ENCODE results near the gene HSPB3. TPM values are rescaled to one million over a fixed set of nuclear protein-coding genes. Genes with fewer than 3 reads are reported as not detected.

The HSPB3 gene
- total and polyA plus RNA-seq, 12 donors: 167 to 670 (median 350) TPM

GRCh38 chr5:54442271-54442670 lies 13.2 kb upstream of the HSPB3 start:
- DNase-seq (no peak), ATAC-seq (no peak)
- peaks cover 0 to 18% (median 14%) of the 10 kb centered on the region in 9 donors for H3K4me1 ChIP-seq
- H3K4me3 ChIP-seq: no peak overlapping the region
- WGBS, 2 donors: 14 to 26% methylated on average over 1 of the region's 1 CpG
- H3K36me3 ChIP-seq: no peaks in the 10 kb centered on the region
- TF ChIP-seq, protein P1, sequence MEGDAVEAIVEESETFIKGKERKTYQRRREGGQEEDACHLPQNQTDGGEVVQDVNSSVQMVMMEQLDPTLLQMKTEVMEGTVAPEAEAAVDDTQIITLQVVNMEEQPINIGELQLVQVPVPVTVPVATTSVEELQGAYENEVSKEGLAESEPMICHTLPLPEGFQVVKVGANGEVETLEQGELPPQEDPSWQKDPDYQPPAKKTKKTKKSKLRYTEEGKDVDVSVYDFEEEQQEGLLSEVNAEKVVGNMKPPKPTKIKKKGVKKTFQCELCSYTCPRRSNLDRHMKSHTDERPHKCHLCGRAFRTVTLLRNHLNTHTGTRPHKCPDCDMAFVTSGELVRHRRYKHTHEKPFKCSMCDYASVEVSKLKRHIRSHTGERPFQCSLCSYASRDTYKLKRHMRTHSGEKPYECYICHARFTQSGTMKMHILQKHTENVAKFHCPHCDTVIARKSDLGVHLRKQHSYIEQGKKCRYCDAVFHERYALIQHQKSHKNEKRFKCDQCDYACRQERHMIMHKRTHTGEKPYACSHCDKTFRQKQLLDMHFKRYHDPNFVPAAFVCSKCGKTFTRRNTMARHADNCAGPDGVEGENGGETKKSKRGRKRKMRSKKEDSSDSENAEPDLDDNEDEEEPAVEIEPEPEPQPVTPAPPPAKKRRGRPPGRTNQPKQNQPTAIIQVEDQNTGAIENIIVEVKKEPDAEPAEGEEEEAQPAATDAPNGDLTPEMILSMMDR (IDR thresholded peaks at IDR 0.05): no peak
- intact Hi-C loops (cut with DNase I): loop anchor here in 3 of 10 donors (5.0 kb wide), 2 partner anchors 45 to 50 kb away; no protein-coding TSS in a partner anchor
- no peaks in the 10 kb centered on the region for H3K9me3 ChIP-seq
- H3K27ac ChIP-seq: no peak overlapping the region
- no peaks in the 10 kb centered on the region for H3K27me3 ChIP-seq

DNA sequence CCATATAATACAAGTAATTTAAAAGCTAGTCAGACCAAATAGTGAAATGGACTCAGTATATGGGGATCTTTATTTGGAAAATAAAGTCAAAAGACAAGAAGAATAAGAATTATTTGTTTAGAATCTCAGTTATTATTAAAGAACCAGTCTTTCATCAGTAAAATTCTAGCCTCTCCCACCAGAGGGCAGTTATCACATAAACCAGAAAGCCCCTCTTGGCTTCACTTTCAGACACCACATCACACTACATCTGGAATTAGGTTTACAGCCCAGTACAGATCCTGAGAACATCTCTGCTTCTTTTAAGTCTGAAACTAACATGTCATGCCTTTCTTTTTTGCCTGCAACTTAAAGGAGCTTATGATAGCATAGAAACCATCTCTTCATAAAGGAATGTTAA lies 12.2 kb upstream of the HSPB3 start:
- no peak overlapping the region for H3K27ac ChIP-seq
- peak in 1 of 2 donors; percentile 18 for DNase-seq
- intact Hi-C loops (cut with DNase I): loop anchor here in 3 of 10 donors (5.0 kb wide), 2 partner anchors 44 to 49 kb away; no protein-coding TSS in a partner anchor

GRCh38 chr5:54445691-54446378 lies 9.7 kb upstream of the HSPB3 start:
- peaks cover 0 to 29% (median 14%) of the 10 kb centered on the region in 9 donors for H3K4me1 ChIP-seq
- no peaks in the 10 kb centered on the region for H3K36me3 ChIP-seq
- WGBS, 2 donors: 61 to 76% methylated on average over 2 of the region's 2 CpGs
- H3K9me3 ChIP-seq: no peaks in the 10 kb centered on the region
- no peaks in the 10 kb centered on the region for H3K27me3 ChIP-seq
- peak in 3 of 8 donors; percentile 4 to 60 (median 10) for ATAC-seq
- no peak for DNase-seq
- H3K4me3 ChIP-seq: no peak overlapping the region
- peak overlapping the region in 8 of 10 donors; percentile 19 to 80 (median 69) for H3K27ac ChIP-seq
- TF ChIP-seq, protein P1 (IDR thresholded peaks at IDR 0.05): no peak
- intact Hi-C loops (cut with DNase I): loop anchor here in 2 of 10 donors (5.0 kb wide), 1 partner anchor 36 kb away; no protein-coding TSS in a partner anchor

More for the DNA sequence above, 12.2 kb upstream of the HSPB3 start:
- TF ChIP-seq, protein P1 (IDR thresholded peaks at IDR 0.05): peak in 8 of 9 donors; percentile 6 to 62 (median 48)
- Histone ChIP-seq H3K36me3 (no peaks in the 10 kb centered on the region), H3K4me1 (peaks cover 0 to 27% (median 14%) of the 10 kb centered on the region in 9 donors), H3K27me3 (no peaks in the 10 kb centered on the region), H3K4me3 (no peak overlapping the region), H3K9me3 (no peaks in the 10 kb centered on the region)
- ATAC-seq: no peak

- Histone ChIP-seq H3K4me3 (peak overlapping the region in 1 of 10 donors; percentile 3), H3K27me3 (no peaks in the 10 kb centered on the region), H3K4me1 (peaks cover 0 to 29% (median 14%) of the 10 kb centered on the region in 9 donors), H3K36me3 (no peaks in the 10 kb centered on the region), H3K9me3 (no peaks in the 10 kb centered on the region), H3K27ac (peak overlapping the region in 8 of 10 donors; percentile 19 to 80 (median 69))
- TF ChIP-seq, protein P1 (IDR thresholded peaks at IDR 0.05): no peak
- DNase-seq (peak in 1 of 2 donors; percentile 42), ATAC-seq (peak; percentile 86 to 98 (median 90))
- intact Hi-C loops (cut with DNase I): loop anchor here in 2 of 10 donors (5.0 kb wide), 1 partner anchor 36 kb away; no protein-coding TSS in a partner anchor
- 18 to 49% methylated on average over 3 of the region's 3 CpGs for WGBS, 2 donors
These were observed 9.1 kb upstream of the HSPB3 start for GRCh38 chr5:54446379-54446732.

Measured in heart right ventricle (tissue), 16 donors.